HG02884 (cell line): Measurements from ENCODE around the gene LIPC.

ENCODE experiments used
- ATAC-seq: cut with Tn5 transposase; IDR thresholded peaks from one replicate; pipeline ENCODE4 v1.9.1; 2021; ENCODE audit warnings: mild to moderate bottlenecking, moderate library complexity; ENCODE audit not compliant: unreplicated experiment

The LIPC gene

GRCh38 chr15:58431221-58432149, at the start of gene LIPC:
Gene LIPC (plus strand): TSS chr15:58431991. CDS start chr15:58432033, 42 bp downstream.
- no peak for ATAC-seq

- no peak for ATAC-seq
These were observed 47.9 kb upstream of the LIPC start for GRCh38 chr15:58383876-58384275.

- ATAC-seq: no peak
These were observed 47.1 kb upstream of the LIPC start for GRCh38 chr15:58384667-58385066.

DNA sequence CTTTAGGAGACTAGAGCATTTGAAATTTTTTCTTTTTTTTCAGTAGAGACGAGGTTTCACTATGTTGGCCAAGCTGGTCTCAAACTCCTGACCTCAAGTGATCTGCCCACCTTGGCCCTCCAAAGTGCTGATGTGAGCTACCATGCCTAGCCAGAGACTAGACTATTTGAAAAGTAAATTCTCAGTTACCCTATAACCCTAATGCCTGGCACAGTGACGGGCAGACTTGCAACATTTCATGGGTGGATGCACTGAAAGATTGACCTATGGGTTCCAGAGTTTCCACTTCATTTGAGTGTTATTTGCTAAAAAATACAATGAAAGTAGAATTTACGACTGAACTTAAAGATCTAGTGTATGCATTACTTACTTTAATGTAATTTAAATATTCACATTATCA, 45.7 kb upstream of the LIPC start:
- no peak for ATAC-seq

GRCh38 chr15:58386641-58387040, 45.1 kb upstream of the LIPC start:
- ATAC-seq: no peak

DNA sequence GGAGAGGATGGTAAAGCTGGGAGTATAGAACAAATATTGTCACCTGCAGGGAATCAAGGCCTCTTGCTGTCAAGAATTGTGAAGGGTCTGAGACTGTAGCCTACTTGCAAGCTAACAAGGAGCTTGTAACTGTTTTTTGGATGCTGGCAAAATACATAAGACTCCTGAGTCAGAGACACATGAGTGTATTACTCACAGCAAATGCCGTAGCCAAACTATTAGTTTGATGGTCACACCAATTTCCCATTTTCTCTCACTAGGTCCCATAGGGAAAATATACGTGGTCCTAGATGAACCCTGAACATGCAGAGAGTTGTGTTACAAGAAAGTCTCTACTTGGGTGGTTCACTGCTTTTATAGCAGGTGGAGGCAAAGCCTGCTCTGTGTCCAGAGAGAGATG, 44.7 kb upstream of the LIPC start:
- no peak for ATAC-seq

DNA sequence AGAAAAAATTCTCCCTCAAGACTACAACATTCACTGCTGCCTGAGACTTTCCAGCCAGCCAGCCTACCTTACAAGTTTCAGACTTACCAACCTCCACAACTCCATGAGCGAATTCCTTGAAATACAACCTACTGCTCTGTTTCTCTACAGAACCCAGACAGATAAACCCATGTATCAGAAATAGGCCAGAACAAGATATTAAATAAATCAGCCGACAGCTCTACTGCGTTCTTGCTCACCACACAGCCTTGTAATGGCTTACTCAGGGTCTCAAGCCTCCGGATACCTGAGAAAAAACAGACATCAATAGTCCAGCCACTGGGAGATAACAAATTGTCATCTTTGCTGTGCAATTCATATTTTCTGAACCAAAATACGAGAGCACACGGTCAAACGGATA, 43.6 kb upstream of the LIPC start:
- no peak for ATAC-seq

- ATAC-seq: no peak
These were observed 41.7 kb upstream of the LIPC start for GRCh38 chr15:58390118-58390517.

- no peak for ATAC-seq
These were observed 41.1 kb upstream of the LIPC start for GRCh38 chr15:58390655-58391054.

DNA sequence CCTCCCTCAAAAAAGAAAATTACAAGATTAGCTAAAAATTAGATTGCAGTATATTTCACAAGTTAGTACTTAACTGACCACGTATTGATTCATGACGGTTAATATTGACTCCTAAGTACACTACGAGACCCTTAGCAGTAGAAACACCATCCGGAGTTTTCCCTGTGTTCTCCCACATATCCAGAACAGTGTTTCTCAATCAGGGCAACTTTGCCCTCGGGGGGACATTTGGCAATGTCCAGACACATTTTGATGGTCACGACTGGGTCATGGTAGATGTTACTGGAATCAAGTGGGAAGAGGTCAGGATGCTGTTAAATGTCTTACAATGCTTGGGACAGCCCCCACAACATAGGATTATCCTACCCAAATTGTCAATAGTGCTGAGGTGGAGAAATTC, 40.7 kb upstream of the LIPC start:
- ATAC-seq: no peak

DNA sequence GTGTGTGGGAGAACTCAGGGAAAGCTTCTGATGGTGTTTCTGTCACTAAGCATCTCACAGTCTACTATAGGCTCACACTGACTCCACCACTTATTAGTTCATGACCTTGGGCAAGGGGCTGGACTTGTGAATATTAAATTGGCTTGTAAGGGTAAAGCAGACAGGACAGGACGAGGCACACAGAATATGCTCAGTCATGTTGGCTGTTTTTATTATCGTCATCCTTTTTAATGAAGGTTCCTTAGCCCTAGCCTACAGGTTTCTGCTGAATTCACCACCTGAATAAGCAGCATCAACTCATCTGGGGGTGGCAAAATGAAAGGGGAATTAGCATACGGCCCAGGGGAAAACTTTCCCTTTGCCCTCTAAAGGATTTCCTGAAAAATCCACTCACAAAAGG, 39.6 kb upstream of the LIPC start:
- no peak for ATAC-seq

GRCh38 chr15:58392611-58393161, 39.1 kb upstream of the LIPC start:
- no peak for ATAC-seq

DNA sequence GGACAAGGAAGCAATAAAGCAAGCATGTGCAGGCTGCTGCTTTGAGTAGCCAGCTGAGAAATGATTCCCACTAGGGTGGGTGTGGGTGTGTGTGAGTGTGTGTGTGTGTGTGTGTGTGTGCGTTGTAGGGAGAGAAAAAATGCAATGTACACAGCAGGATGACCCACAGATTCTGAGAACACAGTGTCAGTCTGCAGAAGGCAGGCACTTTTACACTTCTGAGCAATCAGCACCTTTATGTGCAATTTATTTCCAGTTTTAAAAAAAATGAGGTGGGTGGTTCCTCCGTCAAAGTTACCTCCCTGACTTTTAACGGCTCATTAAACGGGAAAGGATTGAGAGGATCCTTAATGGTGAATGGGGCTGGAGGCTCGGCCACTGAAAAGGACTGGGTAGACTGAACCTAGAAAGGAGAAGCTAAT, 38.5 kb upstream of the LIPC start:
- no peak for ATAC-seq

GRCh38 chr15:58396181-58396580, 35.6 kb upstream of the LIPC start:
- ATAC-seq: no peak

- no peak for ATAC-seq
These were observed 33.7 kb upstream of the LIPC start for GRCh38 chr15:58398071-58398470.

GRCh38 chr15:58398643-58399042, 33.1 kb upstream of the LIPC start:
- ATAC-seq: no peak

GRCh38 chr15:58399739-58400138, 32.1 kb upstream of the LIPC start:
- no peak for ATAC-seq

DNA sequence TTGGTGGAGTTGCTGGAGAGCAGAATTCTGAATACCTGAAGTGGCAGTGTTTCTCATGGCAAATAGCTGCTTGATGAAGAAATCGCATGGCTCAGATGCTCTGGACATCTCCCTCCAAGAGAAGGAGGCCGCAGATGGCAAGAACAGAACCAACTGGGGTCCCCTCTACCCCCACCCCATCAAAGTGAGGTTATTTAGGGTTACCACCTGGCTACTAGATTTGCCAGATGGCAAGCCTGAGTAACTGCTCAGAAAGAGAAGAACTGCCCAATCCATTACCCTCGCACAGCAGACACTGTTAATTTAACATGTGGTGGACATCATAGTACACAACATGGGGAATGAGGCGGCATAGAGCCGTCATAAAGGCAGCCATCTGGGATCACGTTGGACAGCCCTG, 30.5 kb upstream of the LIPC start:
- ATAC-seq: no peak

DNA sequence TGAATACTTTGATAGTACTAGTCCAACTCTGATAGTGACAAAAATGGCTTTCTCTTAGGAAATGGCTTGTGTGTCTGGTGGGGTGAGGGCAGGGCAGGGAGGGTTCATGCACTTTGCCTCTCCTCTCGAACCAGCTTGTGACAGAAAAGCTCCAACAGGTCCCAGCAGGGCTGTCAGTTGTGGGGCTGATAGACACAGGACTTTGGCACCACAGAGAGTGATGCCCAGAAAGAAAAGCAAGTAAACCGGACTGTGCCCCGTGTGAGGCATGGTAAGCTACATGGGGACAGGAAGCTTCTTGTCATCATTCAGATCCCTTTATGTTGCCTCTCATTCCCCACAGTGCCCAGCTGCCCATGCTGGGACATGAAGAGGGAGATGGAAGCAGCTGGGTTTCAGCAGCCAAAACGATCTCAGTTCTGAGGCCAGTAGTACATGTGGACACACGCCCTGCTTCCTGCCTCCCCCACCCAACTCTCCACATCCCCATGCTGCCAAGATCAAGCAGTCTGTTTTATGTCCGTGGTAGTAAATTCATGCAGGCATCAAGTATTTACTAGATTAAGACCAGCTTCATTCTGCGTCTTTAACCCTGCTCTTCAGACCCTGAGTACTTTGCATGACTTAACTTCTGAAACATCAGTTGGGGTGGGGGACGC, 29.7 kb upstream of the LIPC start:
- ATAC-seq: no peak

DNA sequence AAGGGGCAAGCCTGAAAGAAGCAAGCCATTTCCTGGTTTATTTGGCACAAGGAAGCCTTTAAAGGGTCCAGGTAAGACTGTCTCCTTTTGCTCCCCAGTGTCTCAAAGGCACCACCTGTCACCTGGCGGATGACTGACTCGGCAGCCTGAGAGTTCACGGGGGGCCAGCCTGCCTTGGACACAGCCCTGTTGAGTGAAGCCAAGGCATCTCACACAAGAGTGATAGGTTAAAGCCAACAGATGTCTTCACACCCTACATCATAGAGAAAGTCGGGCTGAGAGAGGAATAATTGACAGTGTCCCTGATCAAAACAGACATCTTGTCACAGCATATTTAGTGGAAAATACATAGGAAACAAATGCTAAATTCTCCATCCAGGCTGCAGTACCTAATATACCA, 28.2 kb upstream of the LIPC start:
- no peak for ATAC-seq

DNA sequence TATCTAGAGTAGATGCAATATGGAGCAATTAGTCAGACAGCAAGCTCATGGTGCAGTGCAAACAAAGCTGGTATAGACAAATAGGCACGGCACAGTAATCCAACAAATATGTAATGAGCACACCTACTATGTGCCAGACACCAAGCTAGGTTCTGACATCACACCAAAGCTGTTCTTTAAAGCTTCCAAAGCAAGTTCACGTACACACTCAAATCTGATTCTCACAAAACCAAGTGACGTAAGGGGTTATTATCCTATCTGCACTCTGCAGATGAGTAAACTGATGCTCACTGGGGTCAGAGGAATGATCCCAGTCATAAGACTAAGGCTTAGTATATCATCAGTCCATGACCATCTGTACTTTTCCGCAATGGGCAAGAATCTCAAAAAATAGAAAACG, 27.8 kb upstream of the LIPC start:
- no peak for ATAC-seq

- ATAC-seq: no peak
These were observed 27.1 kb upstream of the LIPC start for GRCh38 chr15:58404722-58405121.
